ENCODE results near the gene PON3. TPM values are rescaled to one million over a fixed set of nuclear protein-coding genes. Genes with fewer than 3 reads are reported as not detected.
"Not testable (repeated sequence)": the region's sequence is repeated elsewhere in the genome, so short reads cannot be mapped to it uniquely, and the experiment has no call there.

The PON3 gene
- polyA plus RNA-seq, 3 donors: 1.7 to 3.3 (median 2.2) TPM

DNA sequence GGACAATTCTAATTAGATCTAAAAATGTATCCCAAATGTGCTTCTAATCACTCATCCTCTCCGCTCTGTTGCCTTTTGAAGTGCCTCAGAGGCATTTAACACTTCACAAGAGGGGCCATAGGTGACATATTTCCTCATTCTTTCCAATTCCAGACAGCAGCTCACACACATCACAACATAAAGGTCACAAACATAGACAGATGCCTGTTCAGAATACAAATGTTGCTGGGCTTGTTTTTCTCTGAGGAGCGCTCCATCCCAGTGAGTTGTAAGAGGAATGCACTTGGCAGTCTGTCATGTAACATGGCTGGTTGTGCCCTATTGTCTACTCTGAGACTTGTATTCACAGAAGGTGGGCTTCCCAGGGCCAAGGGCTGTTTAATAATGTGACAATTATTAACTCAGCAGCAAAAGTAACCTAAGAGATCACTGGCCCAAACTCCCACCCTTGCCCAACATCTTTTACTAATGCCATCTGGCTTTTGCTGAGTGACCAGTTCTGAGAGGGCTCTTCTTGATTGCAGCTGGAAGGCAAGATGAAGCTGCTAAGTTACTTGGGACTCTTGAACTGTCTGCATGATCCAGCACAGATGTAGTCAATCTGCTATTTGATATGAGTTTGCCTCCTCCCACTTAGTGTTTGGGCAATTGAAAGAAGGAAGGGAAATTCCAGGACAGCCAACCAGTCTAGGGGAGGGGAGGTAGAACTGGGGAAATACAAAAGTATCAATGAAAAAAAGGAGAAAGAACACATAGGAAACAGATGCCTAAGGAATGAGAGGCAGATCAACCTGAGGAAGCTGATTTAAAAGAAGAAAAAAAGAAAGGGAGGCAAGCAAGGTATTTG is 25.0 kb upstream of the PON3 start:
- peak; percentile 78 for DNase-seq

DNA sequence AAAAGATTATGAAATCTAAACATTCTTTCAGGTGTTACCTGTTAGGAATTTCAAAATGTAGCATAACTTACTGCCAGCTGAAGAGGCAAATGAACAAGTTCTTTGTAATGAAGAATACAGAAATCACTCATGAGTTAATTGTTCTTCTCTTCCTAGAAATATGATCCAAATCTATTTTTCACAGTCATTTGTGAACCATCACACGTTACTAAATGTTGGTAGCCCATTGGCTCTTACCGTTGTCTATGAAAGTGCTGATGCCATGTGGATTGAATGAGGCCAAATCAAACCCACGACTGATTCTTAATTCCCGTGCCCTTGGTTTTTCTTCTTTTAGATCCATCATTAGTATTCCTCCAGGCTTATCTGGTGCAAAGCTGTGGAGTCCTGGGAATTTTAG is 15.9 kb upstream of the PON3 start:
- DNase-seq: no peak

DNA sequence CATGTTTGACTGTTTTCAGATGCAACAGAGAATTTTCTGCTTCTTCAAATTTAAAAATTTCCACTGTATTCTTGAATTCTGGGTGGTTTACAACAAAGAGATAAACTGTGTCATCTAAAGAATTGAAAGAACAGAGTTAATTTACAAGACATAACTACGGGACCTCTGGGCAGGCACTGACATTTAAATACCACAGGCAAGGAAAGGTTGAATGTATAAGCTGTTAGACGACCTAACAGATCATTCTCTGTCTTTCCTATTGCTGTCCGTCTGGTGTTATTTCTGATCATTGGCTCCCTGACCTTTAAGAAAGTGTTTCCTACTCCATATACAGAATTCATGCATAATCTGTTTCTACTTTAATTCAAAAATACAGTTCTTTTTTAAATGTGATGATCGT is 15.5 kb upstream of the PON3 start:
- DNase-seq: no peak

DNA sequence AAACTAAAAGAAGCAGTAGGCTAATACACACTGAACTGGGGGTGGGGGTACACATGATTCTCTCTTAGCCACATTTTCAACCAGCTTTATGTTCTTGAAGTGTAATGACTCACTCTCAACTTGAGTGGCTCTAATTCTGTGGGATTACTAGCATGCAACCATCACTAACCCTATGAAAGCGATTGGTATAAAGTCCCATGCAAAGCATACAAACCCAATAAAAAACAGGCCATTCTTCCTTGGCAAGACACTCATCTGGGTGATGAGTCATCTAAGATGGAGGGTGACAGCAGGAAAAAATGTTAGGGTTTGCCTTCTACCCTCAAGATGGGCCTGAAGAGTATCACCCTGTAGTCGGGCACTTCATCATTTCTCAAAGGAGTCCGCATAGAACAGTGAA is 14.9 kb upstream of the PON3 start:
- DNase-seq: no peak

DNA sequence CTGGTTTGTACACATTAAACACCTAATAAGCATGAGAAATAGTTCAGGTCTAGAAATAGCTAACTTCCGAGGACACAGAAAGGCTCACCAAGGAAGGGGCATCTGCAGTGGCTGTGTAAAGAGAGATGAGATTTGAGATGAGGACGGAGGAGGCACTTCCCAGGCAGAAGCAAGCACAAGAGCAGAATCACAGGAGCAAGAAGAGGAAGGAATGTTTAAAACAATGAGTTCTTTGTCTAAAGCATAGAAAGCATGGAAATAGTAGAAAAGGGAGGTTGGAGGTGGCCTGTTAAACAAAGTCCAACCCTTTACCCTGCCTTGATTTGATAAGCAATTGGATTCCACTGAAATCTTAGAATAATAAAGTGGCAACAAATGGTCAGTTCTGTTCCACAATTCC is 11.6 kb upstream of the PON3 start:
- DNase-seq: no peak

DNA sequence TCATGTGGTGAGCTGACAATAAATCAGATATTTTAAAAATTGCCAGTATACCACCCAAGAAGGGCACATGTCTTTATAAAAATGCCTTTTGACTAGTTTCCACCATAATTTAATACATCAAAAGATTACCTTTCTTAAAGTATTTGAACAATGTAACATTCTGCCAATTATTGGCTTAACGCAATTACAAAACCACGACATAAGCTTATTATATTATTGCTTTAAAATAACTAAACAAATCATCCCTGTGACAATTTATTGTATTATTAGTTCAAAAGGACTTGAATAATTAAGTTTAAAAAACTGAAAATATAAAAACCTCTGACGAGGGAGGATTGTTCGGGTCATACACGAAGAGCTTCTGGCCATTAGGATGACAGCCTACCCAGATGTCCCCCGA is 9.6 kb upstream of the PON3 start:
- no peak for DNase-seq

DNA sequence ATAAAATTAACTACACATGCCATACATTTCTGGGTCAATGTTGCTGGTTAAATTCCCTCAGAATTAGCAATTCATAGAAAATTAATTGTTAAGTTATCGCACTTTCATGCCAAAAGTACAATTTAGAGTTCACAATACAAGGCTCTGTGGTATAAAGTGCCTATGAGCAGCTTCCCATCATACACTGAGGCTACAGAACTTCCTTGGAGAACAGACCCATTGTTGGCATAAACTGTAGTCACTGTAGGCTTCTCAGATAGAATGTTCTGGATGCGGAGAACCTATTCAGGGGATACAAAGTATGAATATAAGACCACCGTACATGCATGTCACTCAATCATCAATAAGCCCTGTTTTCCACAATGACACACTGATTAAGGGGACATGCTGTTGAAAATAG is 9.0 kb upstream of the PON3 start:
- DNase-seq: no peak

DNA sequence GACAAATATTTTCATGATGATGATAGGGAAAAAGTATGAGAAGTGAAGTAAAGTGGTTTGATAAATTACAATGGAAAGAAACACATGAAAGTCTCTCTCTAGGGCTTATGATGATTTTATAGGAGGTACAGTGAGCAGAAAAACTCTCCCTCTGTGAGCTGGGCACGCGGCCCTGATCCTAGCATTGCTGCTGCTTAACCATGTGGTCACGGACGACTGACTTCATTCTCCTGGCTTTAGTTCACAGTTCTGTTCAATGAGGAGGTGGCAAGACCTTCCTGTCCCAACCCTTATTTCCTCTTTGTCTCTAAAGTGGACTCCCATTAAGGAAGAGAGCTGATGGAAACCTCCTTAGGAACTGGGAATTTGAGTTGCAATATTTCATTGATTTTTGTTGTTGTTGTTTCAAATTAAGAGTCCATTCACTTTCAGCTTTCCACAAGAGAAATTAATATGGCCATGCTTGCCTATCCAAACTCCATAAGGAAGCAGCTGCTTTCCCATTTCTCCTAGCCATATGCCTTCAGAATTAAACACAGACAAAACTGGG is 8.2 kb upstream of the PON3 start:
- no peak for DNase-seq

DNA sequence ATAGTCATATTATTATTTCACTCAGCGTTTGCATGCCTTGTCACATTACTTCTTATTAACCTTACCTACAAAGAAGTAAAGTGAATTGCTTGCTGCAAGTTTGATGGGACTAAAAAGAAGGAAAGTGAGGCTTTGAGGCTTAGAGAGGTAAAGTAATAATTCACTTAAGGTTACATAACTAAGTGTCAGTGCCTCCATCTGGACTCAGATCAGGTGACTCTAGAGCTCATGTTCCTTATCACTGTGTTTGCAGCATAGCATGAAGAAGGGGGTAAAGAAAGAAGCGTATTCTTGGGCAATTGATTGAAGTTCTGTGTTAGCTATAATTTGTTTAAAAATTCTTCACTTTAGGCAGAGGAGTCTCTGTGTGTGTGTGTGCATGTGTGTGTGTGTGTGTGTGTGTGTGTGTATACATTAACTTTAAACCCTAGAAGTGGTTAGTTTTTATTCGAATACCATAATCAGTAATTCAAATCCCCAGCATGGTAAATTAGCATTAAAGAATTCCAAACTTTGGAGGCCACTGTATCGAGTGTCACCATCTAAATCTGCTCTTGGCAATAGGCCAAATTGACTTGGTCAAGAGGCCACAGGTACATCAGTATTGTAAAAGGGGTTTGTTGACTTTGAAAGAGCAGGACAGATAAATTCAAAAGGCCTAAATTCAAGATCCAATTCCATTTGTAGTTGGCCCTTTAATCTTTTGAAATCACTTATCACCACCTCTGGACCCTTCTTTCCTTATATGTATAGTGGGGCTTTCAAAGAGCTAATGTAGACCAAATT is 2.2 kb upstream of the PON3 start:
- peak; percentile 21 for DNase-seq

DNA sequence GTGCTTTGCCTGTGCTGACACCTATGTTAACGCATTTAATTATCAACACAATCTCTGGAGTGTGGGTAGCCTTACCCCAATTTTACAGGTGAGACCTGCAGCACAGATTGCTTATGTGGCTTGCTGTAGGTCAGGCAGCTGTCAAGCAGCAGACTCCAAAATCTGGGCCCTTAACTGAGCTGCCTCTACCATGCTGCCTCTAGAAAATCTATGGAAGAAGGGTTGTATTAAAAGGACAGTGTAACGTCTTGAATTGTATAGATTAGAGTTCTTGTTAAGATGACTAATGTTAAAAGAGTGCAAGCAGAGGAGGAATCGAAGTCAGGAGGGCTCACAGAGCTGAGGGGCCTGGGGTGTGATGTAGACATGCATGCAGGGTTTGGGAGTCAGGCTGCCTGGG is 1.2 kb upstream of the PON3 start:
- DNase-seq: no peak

DNA sequence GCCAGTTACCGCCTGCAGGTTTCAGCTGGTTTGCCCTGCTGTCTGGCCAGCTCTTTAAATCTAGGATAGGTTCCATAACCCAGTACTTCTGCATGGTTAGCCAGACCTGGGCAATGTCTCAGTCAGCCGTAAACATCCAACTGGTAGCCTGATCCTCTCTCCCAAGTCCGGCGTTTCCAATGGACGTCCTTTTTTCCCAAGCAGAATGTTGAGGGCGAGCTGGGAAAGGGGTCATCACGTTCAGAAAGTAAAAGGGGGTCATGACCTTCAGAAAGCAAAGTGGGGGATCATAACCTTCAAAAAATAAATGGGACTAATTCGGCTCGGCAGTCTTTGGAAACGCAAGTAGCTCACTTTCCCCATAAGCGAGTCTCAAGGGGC is 430 bp downstream of the PON3 start:
- no peak for DNase-seq

DNA sequence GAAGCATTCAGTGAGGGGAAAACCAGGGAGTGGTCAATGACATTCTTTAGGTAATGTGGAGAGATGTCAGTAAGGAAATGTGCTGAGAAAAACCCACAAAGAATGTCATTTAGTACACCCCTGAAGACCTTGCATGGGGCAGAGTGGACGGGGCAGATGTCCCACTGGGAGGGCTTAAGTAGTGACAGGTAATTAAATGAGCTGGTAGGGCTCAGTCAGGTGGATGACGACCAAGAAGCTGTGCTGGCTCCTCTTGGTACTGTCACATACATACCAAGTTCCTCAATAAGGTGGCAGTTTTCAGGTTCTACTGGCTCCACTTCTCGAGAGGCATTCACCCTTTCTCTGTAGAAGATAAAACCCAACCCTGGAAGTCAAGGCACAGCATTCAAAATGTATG is 1.8 kb downstream of the PON3 start:
- DNase-seq: no peak

DNA sequence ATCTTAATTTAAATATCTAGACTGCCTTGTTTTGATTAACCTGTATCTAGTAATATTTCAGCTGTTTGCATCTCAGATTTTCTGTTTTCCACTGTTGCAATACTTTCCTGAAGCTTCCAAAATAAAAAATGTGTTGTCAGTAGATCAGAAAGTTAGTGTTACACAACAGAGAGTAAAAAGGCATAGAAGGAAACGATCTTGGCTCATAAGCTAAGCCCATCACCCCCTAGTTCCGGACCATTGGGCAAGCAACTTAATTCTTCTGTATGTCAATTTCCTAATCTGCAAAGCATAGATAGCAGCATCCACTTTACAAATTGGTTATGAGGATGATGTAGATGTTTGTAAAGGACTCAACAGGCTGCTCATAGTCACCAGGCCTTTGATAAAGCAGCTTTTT is 4.4 kb downstream of the PON3 start:
- no peak for DNase-seq

DNA sequence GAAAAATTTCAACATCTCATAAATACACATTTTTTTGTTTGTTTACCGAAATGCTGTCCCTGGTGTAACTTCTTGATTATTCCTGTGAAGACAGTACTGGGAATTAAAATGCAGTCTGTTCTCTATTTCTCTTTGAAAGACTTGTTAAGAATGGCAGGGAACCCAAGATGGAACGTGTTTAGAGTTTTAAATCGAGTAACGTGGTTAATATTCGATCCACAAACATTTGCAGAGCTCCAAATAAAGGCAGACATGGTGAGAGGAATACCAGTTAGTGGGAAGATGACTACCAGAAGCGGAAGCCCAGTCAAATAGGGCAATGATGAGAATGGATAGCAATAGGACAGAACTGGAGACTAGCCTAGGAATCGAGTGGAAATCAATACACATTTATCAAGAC is 6.7 kb downstream of the PON3 start:
- no peak for DNase-seq

DNA sequence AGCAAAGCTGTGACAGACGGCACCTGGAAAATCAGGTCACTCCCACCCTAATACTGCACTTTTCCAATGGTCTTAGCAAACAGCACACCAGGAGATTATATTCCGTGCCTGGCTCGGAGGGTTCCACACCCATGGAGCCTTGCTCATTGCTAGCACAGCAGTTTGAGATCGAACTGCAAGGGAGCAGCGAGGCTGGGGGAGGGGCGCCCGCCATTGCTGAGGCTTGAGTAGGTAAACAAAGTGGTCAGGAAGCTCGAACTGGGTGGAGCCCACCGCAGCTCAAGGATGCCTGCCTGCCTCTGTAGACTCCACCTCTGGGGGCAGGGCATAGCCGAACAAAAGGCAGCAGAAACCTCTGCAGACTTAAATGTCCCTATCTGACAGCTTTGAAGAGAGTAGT is 16.7 kb downstream of the PON3 start:
- not testable (repeated sequence) for DNase-seq

DNA sequence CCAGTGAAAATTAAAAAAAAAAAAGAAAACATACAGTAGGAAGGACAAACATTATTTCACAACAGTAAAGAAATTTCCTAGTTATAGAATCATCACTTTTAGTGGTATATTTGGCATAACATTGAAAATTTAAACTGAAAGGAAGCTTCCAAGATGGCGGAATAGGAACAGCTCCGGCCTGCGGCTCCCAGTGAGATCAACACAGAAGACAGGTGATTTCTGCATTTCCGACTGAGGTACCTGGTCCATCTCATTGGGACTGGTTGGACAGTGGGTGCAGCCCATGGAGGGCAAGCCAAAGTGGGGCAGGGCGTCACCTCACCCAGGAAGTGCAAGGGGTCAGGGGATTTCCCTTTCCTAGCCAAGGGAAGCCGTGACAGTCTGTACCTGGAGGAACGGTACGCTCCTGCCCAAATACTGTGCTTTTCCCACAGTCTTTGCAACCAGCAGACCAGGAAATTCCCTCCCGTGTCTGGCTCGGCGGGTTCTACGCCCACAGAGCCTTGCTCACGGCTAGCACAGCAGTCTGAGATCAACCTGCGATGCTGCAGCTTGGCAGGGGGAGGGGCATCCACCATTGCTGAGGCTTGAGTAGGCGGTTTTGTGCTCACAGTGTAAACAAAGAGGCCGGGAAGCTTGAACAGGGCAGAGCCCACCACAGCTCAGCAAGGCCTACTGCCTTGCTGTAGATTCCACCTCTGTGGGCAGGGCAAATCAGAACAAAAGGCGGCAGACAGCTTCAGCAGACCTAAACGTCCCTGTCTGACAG is 19.4 kb downstream of the PON3 start:
- DNase-seq: no peak

DNA sequence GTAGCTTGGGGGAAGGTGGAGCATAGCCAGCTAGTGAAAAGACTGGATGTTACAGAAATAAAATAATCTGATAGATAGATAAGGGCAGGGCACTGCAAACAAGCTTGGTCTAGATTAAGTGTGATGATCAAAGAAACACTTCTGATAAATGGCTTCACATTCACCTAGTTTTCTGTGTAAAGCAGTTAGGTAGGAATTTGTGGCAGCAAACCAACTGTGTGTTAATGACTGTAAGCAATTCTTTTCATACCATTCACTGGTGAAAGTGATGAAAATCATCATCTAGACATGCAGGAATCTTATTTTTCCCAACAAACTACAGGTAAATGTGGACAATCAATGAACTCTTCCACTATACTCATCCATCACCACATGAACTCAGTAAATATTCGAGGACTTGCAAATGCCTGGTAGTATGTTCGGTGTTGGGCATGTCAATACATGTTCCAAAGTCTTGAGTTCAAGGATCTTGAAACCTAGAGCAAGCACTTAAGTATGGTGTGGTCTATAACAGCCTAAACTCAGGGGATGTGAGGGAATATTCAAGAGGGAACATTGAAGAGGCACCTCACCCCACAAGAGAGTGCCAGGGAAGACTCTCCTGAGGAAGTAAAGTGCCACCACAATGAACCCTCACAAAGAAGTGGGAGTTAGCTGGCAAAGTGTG is 20.5 kb downstream of the PON3 start:
- DNase-seq: no peak

DNA sequence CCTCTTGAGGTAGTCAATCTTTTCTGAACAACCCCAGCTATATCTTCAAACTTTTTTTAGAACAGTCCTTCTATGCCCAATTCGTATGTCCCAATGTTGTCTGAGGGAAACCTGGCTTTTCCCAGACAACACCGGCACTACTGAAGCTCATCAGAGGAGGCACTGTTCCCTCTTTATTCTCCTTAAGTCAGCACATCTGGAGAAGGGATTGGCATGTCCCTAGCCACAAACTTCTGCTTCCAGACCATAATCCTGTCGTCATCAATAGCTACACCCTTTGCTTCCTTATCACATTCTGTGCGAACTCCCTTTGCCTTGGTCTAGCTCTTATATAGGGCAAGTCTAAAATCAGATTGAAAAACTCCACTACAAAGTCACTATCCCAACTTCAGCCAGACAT is 22.9 kb downstream of the PON3 start:
- no peak for DNase-seq

DNA sequence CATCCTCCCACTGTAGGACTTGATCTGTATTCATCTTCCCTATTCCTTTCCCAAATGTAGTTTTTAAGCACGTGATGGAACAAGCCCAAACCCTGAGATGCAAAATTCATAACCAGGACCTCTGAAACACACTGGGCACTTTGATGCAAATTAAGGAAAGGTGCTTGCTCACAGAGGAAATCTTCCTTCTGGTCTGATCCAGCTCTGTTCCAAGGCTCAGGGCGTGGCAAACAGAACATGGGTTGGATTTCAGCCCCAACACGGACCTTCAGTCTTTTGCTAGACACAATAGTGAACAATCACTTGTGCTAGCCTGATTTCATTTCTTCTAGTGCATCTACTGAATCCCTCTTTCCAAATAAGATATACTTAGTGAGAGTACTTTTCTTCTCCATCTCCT is 27.9 kb downstream of the PON3 start:
- DNase-seq: no peak

DNA sequence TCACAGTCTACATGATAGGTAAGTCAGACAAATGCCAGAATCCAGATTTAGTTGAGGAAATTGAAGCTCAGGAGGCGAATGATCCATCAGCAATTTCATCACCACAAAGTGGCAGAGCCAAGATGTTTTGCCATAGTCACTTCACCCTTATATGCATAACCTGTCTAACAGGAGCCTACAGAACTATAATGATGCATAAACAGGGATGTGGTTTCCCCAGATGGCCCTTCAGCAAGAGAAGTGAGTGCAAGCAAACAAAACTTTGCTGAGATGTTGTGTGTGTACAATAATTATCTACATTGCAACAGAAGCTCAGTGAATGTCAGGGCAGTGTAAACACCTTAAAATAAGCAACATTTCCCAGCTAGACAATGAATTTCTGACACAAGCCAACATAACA is 28.6 kb downstream of the PON3 start:
- DNase-seq: no peak

DNA sequence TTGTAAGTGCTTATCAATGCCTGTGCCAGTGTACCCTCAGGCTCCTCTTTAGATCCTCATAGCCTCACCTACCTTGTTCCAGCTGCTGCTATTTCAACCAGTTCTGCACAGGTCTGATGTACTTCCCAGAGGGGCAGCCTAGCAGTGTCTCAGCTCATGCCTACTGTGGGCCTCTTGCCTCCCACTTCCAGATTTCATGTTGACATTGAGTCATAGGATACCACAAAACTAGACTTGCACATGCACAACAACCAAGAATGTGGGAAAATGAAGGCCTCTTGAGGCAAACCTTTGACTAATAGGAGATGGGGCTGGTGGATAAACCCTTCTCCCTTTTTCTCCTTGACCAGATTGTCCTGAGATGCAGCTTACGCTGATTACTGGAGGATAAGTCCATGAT is 31.0 kb downstream of the PON3 start:
- no peak for DNase-seq

DNA sequence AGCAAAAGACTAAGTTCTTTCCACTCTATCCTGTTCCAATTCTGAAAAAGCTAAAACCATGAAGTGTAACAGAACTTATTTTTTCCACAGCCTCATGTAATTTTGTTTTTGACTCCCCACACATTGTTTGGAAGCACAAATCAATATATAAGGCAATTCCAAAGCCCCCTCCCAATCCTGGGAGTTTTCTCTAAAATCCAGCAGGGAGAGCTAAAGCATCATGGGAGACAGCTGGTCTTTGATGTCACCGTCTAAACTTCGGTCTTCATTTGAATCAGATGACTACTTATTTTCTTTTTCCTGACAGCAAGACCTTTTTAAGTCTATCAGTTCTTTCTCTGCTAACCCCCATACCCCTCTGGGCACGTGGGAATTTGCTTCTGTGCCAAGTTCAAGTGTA is 38.6 kb downstream of the PON3 start:
- DNase-seq: no peak
